OCI-LY3 (cell line): ENCODE results near the gene GFY.

Experiments used
- H2AFZ ChIP-seq: fragments of 200-600, 300-600 bp; shearing (Covaris generic); 2 replicates; pipeline ENCODE4 v1.6.0; 2014; ENCODE audit warnings: antibody characterized with exemption, low read depth, low read length
- H3K27ac ChIP-seq: fragments of 200-600, 300-600 bp; sonication (generic); 2 replicates; pipeline ENCODE4 v1.5.1; 2014; ENCODE audit warnings: mild to moderate bottlenecking, low read length, moderate library complexity, mixed read lengths
- H3K27me3 ChIP-seq: fragments of 200-600, 300-600 bp; sonication (generic); 2 replicates; pipeline ENCODE4 v1.6.1; 2014; ENCODE audit warnings: low read depth, low read length, mixed read lengths
- H3K36me3 ChIP-seq: fragments of 200-600, 300-600 bp; sonication (generic); replicated peaks from 2 replicates; pipeline ENCODE3; 2014; ENCODE audit warnings: low read depth, low read length, mixed read lengths
- H3K4me1 ChIP-seq: fragments of 300-600, 200-600 bp; sonication (generic); 2 replicates; pipeline ENCODE4 v1.6.1; 2014; ENCODE audit warnings: low read length, mixed read lengths
- H3K4me2 ChIP-seq: fragments of 200-600, 300-600 bp; sonication (generic); 2 replicates; pipeline ENCODE4 v1.6.1; 2014; ENCODE audit warnings: low read length, mixed read lengths
- H3K4me3 ChIP-seq: fragments of 300-600, 200-600 bp; sonication (generic); 2 replicates; pipeline ENCODE4 v1.5.1; 2014; ENCODE audit warnings: antibody characterized with exemption, mild to moderate bottlenecking, low read length, moderate library complexity
- H3K79me2 ChIP-seq: fragments of 300-600, 200-600 bp; shearing (Covaris generic); 2 replicates; pipeline ENCODE4 v1.6.1; 2014; ENCODE audit warnings: mild to moderate bottlenecking, low read length, mixed read lengths
- H3K9ac ChIP-seq: fragments of 300-600, 200-600 bp; shearing (Covaris generic); 2 replicates; pipeline ENCODE4 v1.6.0; 2014; ENCODE audit warnings: mild to moderate bottlenecking, low read length, moderate library complexity
- H3K9me3 ChIP-seq: fragments of 200-600, 300-600 bp; shearing (Covaris generic); 2 replicates; pipeline ENCODE4 v1.6.1; 2014; ENCODE audit warnings: low read length, mixed read lengths; ENCODE audit not compliant: insufficient read depth
- H4K20me1 ChIP-seq: fragments of 200-600, 300-600 bp; sonication (generic); 2 replicates; pipeline ENCODE4 v1.6.1; 2016; ENCODE audit warnings: low read length, mixed read lengths; ENCODE audit not compliant: insufficient read depth
- EZH2phosphoT487 ChIP-seq: fragments of 200-600 bp; shearing (Covaris generic); IDR thresholded peaks from 2 replicates; pipeline ENCODE4 v1.6.1; 2018; ENCODE audit warnings: antibody characterized with exemption, mixed run types, low read depth
- TF ChIP-seq, protein P1 (sequence below): fragments of 200-600, 300-600 bp; sonication (generic); IDR thresholded peaks from 2 replicates; pipeline ENCODE4 v1.5.1; 2014; ENCODE audit warnings: antibody characterized with exemption, low read length, low read depth

The GFY gene

DNA sequence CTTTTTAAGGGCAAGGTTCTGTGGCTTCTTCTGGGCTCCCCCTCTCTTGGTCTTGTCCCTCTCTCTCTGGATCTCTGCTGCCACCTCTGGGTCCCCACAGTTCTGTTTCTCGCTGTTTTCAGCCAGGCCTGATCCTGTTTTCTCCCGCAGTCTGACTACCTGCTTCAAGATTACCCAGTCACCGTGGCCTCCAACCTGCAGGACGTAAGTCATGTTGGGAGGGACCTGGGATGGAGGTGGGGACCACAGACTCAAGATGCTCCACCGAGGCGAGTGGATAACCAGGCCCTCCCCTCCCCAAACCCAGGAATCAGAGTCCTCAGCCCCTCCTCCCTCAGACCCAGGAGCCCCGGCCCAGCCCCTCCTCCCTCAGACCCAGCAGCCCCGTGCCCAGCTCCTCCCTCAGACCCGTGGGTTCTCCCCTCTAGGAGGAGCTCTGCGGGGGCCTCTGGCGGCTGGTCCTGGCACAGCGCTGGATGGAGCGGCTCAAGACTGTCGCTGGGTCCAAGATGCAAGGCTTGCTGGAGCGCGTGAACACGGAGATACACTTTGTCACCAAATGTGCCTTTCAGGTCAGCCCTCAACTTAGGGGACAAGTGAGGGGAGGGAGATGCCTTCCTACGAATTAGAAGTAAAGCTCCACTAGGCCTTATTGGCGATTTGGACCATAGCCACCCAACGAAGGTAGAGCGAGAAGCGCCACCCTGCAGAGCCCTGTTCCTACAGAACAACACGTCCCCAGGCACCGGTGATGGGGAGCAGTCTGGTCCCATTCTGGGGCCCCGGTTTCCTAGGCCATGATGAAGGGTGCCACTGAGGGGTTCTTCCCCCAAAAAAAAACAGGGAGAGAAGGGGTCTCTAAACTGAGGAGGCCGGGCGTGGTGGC, 51.0 kb downstream of the GFY start:
- Histone ChIP-seq H3K36me3 (no peaks in the 10 kb centered on the region), H3K27ac (no peak overlapping the region)

More for the DNA sequence above, 51.0 kb downstream of the GFY start:
- Histone ChIP-seq H3K4me2 (no peak overlapping the region), H3K9me3 (no peaks in the 10 kb centered on the region), H3K79me2 (no peaks in the 10 kb centered on the region), H3K4me3 (no peak overlapping the region), H3K27me3 (no peaks in the 10 kb centered on the region), H3K9ac (no peak overlapping the region), H2AFZ (no peak overlapping the region), H3K4me1 (peaks cover 12% of the 10 kb centered on the region), H4K20me1 (no peaks in the 10 kb centered on the region)
- TF ChIP-seq, protein P1, sequence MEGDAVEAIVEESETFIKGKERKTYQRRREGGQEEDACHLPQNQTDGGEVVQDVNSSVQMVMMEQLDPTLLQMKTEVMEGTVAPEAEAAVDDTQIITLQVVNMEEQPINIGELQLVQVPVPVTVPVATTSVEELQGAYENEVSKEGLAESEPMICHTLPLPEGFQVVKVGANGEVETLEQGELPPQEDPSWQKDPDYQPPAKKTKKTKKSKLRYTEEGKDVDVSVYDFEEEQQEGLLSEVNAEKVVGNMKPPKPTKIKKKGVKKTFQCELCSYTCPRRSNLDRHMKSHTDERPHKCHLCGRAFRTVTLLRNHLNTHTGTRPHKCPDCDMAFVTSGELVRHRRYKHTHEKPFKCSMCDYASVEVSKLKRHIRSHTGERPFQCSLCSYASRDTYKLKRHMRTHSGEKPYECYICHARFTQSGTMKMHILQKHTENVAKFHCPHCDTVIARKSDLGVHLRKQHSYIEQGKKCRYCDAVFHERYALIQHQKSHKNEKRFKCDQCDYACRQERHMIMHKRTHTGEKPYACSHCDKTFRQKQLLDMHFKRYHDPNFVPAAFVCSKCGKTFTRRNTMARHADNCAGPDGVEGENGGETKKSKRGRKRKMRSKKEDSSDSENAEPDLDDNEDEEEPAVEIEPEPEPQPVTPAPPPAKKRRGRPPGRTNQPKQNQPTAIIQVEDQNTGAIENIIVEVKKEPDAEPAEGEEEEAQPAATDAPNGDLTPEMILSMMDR = peak; percentile 13
- no peak for TF ChIP-seq EZH2phosphoT487
